Lower leg skin (tissue), 4 donors: ENCODE results near the gene RNASE9. TPM values are rescaled to one million over a fixed set of nuclear protein-coding genes. Genes with fewer than 3 reads are reported as not detected.

Experiments
- DNase-seq, 2 donors: peaks; one replicate each; pipeline ENCODE4 v3.0.0-alpha.2; 2019; ENCODE audit warnings: low spot score in 2 of 2
- H3K4me3 ChIP-seq: fragments of 200-600 bp; sonication (generic); 2 replicates; pipeline ENCODE4 v1.5.1; 2017; ENCODE audit warnings: mild to moderate bottlenecking, low read depth; ENCODE audit not compliant: poor library complexity, severe bottlenecking
- POLR2A ChIP-seq, 2 donors: fragments of 450-650 bp; IDR thresholded peaks; one replicate each; pipeline ENCODE4 v1.6.1; 2016 to 2017; ENCODE audit warnings: antibody characterized with exemption in 2 of 2, mild to moderate bottlenecking in 1 of 2, moderate library complexity in 1 of 2
- WGBS, 2 donors: methylation state at CpG; one replicate each; pipeline ENCODE4 v1.1.5; 2018; 5-methylcytosine and 5-hydroxymethylcytosine counted together
- intact Hi-C: fragments of 100-400 bp; cut with DNase I; formaldehyde crosslinking; loops from one replicate; pipeline ENCODE4 v1.15.0; 2023; ENCODE audit warnings: low total_unique reads
- total RNA-seq, 4 donors: library from RNA; depleted of rRNA; stranded (reverse); fragments of >200 nt; gene quantifications; one replicate each; pipeline ENCODE4 v1.1.0, GENCODE V29; 2016
- TF ChIP-seq, protein P1 (sequence below), 3 donors: fragments of 450-650 bp; IDR thresholded peaks; one replicate each; pipeline ENCODE4 v1.5.1; 2016; ENCODE audit warnings: antibody characterized with exemption in 3 of 3, mild to moderate bottlenecking in 3 of 3, moderate library complexity in 2 of 3

The RNASE9 gene
- total RNA-seq, 4 donors from 2014 or later, result not detected

DNA sequence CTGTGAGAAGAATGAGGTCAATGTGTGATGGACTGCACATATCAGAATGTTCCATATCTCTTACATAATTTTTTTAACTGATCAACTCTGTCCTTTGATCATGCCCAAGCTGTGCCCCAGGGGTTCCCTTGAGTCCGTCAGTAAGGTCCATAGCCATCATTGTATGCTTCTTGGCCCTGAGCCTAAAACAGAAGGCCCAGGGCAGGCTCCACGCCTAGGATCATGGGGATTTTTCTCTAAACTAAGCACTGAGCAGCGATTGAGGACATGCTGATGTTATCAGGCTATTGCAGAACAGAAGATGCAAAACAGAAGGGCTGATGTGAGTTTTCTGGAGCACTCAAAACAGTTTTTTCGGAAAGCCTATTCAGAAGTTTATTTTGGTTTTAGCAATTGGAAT lies 20.9 kb downstream of the RNASE9 start:
- WGBS, 2 donors, result 32 to 34% methylated on average over 4 of the region's 4 CpGs
- intact Hi-C loops, result no loop called here

DNA sequence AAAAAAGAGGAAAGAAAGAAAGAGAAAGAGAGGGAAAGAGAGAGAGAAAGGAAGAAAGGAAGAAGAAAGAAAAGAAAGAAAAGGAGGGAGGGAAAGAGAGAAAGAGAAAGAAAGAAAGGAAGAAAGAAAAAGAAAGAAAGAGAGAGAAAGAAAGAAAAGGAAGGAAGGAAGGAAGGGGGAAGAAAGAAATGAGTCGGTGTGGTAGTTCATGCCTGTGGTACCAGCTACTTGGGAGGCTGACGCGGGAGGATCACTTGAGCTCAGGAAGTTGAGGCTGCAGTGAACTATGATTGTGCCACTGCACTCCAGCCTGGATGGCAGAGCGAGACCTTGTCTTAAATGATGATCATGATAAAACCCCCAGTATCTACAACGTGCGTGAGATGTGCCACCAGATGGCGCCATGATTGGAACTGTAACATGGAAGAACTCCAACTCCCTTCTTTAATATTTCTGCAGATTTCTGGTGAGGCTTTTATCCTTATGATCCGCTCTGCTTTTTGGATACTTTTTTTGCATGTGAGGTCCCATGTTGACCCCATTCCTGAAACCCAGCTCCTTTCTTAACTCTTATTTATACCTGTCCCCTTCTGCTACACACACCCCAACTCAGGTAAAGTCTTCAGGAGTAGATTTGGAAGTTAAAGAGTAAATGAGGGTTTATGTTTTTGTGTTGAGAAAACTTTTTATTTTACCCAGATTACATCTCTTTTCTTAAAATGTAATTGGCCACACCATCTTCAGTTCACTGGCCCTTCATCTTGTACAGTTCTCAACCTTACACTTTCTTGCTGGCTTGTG lies 29.9 kb downstream of the RNASE9 start:
- DNase-seq, result peak; percentile 53 to 92
- no peak overlapping the region for H3K4me3 ChIP-seq
- no peak for TF ChIP-seq POLR2A (IDR thresholded peaks at IDR 0.05)
- TF ChIP-seq, protein P1, sequence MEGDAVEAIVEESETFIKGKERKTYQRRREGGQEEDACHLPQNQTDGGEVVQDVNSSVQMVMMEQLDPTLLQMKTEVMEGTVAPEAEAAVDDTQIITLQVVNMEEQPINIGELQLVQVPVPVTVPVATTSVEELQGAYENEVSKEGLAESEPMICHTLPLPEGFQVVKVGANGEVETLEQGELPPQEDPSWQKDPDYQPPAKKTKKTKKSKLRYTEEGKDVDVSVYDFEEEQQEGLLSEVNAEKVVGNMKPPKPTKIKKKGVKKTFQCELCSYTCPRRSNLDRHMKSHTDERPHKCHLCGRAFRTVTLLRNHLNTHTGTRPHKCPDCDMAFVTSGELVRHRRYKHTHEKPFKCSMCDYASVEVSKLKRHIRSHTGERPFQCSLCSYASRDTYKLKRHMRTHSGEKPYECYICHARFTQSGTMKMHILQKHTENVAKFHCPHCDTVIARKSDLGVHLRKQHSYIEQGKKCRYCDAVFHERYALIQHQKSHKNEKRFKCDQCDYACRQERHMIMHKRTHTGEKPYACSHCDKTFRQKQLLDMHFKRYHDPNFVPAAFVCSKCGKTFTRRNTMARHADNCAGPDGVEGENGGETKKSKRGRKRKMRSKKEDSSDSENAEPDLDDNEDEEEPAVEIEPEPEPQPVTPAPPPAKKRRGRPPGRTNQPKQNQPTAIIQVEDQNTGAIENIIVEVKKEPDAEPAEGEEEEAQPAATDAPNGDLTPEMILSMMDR (IDR thresholded peaks at IDR 0.05), result no peak
- 8 to 16% methylated on average over 8 of the region's 8 CpGs for WGBS, 2 donors
- intact Hi-C loops, result no loop called here

More for the DNA sequence above, 20.9 kb downstream of the RNASE9 start:
- H3K4me3 ChIP-seq, result no peak overlapping the region
- DNase-seq, result no peak
- TF ChIP-seq POLR2A (IDR thresholded peaks at IDR 0.05), result no peak
- TF ChIP-seq, protein P1 (IDR thresholded peaks at IDR 0.05), result no peak

DNA sequence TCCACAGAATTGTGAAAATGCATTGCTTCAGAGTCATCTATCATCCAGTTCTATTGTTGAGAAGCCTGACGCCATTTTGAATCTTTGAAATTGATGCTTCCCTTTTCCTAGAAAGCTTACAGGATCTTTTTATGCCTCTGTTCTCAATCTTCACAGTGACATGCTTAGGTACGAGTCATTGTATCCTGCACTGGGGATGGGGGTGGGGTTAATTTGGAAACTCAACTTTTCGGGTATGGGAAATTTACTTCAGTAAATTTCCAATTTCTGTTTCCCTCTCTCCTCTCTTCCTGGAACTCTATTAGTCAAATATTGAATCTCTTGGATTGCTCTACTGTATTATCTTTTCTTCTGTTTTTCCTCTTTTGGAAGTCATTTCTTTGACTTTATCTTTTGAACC lies 31.0 kb downstream of the RNASE9 start:
- DNase-seq, result no peak
- TF ChIP-seq POLR2A (IDR thresholded peaks at IDR 0.05), result no peak
- TF ChIP-seq, protein P1 (IDR thresholded peaks at IDR 0.05), result no peak
- 71 to 81% methylated on average over 3 of the region's 3 CpGs for WGBS, 2 donors
- no peak overlapping the region for H3K4me3 ChIP-seq
- intact Hi-C loops, result no loop called here

DNA sequence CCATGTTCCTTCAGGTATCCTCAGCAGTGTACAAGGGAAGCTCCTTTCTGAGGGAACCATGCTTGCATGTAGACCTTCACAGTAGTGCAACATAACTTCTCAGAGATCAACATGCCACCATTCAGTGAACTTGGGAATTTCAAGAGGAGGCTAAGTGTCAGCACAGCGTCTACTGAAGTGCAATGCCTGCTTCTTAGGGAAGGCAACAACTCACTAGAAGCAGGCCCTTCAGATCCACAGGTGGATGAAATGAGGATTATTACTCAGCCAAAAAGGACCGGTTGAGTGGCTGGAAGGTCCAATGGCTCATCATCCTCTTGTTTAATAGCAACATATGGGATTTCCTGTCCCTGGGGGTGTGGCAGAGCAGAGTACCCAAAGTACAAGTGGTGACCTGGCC lies 36.8 kb downstream of the RNASE9 start:
- H3K4me3 ChIP-seq, result no peak overlapping the region
- intact Hi-C loops, result no loop called here
- no peak for DNase-seq
- 85 to 95% methylated on average over 2 of the region's 2 CpGs for WGBS, 2 donors
- no peak for TF ChIP-seq POLR2A (IDR thresholded peaks at IDR 0.05)
- TF ChIP-seq, protein P1 (IDR thresholded peaks at IDR 0.05), result no peak

DNA sequence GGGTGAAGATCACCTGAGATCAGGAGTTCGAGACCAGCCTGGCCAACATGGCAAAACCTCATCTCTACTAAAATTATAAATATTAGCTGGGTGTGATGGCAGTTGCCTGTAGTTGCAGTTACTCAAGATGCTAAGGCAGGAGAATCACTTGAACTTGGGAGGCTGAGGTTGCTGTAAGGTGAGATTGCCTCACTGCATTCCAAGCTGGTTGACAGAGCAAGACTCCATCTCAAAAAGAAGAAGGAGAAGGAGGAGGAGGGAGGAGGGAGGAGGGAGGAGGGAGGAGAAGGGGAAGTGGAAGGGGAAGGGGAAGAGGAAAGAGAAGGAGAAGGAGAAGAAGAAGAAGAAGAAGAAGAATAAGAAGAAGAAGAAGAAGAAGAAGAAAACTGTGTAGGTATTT lies 38.5 kb downstream of the RNASE9 start:
- TF ChIP-seq, protein P1 (IDR thresholded peaks at IDR 0.05), result no peak
- no peak for TF ChIP-seq POLR2A (IDR thresholded peaks at IDR 0.05)
- H3K4me3 ChIP-seq, result no peak overlapping the region
- intact Hi-C loops, result no loop called here
- 72 to 85% methylated on average over 1 of the region's 1 CpG for WGBS, 2 donors
- DNase-seq, result no peak

DNA sequence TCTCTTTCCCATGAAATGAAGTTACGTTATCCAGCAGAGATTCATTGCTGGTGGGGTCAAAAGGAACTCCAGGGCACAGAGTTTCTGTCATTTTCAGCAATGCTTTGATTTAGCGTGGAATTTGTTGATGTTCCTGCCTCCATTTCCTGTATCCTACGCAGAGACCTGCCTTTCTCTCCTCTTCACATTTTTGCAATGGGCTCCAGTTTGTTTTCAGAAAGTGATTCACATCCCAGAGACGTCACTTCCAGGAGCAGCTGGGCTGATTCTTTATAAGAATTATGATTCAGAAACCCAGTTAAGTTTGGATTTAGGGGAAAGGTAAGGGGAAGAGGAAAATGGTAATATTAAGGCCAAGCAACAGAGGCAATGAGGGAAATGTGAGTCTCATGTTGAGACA lies 43.9 kb downstream of the RNASE9 start:
- intact Hi-C loops, result no loop called here
- WGBS, 2 donors, result 69 to 71% methylated on average over 4 of the region's 4 CpGs
- no peak for DNase-seq
- H3K4me3 ChIP-seq, result no peak overlapping the region
- TF ChIP-seq, protein P1 (IDR thresholded peaks at IDR 0.05), result no peak
- no peak for TF ChIP-seq POLR2A (IDR thresholded peaks at IDR 0.05)
